ENCODE measurements around the gene SLC4A5. TPM values are rescaled to one million over a fixed set of nuclear protein-coding genes. Genes with fewer than 3 reads are reported as not detected.

Gene SLC4A5
- total RNA-seq, 2 donors from 2014 or later, result 0.45 to 2.8 TPM

DNA sequence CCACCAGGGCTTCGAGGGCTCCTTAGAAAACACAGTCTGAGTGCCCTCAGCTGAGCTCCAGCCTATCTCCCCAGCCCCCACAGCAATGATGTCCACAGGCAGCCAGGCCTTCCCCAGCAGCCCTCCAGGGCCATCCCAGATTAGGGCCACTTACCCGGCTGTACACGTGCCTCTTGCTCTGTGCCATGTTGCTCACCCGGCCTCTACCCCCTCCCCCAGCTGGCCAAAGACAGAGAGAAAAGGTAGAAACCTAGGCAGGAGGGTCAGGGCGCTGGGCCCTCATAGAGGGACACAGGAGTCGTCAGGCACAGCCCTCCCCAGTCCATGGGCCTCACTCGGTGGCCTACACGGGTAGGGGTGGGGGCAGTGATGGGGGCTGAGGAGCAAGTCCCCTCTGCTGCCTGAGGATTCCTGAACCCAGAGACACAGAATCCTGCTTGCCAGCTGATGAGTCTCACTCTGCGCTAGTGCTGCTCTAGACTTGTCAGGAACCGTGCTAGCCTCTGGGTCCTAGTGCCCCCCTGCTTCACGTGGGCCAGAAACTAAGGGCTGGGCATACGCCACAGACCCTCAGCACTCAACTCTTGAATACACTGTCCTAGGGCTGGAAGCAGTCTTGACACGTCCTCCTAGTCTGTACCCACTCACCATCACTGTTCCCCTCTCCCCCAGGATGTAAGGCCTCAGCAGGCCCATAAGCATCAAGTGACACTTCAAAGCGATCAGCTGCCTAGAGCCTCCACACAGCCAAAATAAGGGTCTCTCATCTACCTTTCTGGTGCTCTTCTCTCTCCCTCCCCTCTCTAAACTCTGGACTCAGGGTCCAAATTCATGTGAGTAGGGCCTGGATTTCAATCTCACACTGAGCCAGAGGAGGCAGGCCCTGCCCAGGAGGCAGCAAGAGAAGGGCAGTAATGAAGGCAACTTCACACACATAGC lies 36.9 kb upstream of the SLC4A5 start, which contains the start of gene DCTN1:
Gene DCTN1, minus strand, starts transcription at position 461 of the 939 bp plus-strand sequence. Its CDS starts 274 bp downstream, at position 187.
- DNase-seq, result peak; percentile 57
- TF ChIP-seq, protein P1, sequence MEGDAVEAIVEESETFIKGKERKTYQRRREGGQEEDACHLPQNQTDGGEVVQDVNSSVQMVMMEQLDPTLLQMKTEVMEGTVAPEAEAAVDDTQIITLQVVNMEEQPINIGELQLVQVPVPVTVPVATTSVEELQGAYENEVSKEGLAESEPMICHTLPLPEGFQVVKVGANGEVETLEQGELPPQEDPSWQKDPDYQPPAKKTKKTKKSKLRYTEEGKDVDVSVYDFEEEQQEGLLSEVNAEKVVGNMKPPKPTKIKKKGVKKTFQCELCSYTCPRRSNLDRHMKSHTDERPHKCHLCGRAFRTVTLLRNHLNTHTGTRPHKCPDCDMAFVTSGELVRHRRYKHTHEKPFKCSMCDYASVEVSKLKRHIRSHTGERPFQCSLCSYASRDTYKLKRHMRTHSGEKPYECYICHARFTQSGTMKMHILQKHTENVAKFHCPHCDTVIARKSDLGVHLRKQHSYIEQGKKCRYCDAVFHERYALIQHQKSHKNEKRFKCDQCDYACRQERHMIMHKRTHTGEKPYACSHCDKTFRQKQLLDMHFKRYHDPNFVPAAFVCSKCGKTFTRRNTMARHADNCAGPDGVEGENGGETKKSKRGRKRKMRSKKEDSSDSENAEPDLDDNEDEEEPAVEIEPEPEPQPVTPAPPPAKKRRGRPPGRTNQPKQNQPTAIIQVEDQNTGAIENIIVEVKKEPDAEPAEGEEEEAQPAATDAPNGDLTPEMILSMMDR (IDR thresholded peaks at IDR 0.05), result no peak
- no peaks in the 10 kb centered on the region for H3K36me3 ChIP-seq
- no peaks in the 10 kb centered on the region for H3K27me3 ChIP-seq
- H3K9me3 ChIP-seq, result no peaks in the 10 kb centered on the region
- no peaks in the 10 kb centered on the region for H3K4me1 ChIP-seq
- no peak within 1 kb of the TSS for H3K27ac ChIP-seq
- intact Hi-C loops (cut with DNase I), result no loop called here
- H3K4me3 ChIP-seq, result peak within 1 kb of the TSS; percentile 17
- H3K9ac ChIP-seq (ENCODE audit: low read depth in 2 of 2, low read length in 2 of 2), result peak within 1 kb of the TSS in 1 of 2 donors; percentile 68

DNA sequence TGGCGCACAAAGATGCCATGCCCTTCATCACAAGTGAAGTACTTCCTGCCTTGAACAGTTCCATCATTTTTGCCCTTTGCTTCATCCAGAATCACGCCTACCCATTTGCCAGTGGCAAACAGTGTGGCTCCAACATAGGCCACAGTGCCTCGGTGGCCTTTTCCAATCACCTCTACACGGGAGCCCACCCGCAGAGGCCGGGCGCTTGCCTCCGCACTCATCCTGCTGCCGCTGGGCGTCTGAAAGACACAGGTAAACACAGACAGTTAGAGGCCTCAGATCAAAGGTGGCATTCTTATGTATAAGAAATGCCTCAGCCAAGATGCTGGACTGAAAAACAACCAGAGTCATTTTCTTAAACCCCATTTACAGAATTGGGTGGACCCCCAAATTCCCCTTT lies 34.8 kb upstream of the SLC4A5 start:
- Histone ChIP-seq H3K27ac (no peak overlapping the region), H3K27me3 (no peaks in the 10 kb centered on the region), H3K36me3 (no peaks in the 10 kb centered on the region), H3K9ac (ENCODE audit: low read depth in 2 of 2, low read length in 2 of 2) (no peak overlapping the region), H3K4me1 (no peaks in the 10 kb centered on the region), H3K9me3 (no peaks in the 10 kb centered on the region), H3K4me3 (no peak overlapping the region)
- intact Hi-C loops (cut with DNase I), result no loop called here
- TF ChIP-seq, protein P1 (IDR thresholded peaks at IDR 0.05), result no peak
- DNase-seq, result no peak

GRCh38 chr2:74375838-74376237 lies 32.6 kb upstream of the SLC4A5 start:
- H3K36me3 ChIP-seq, result no peaks in the 10 kb centered on the region
- H3K9ac ChIP-seq (ENCODE audit: low read depth in 2 of 2, low read length in 2 of 2), result no peak overlapping the region
- H3K9me3 ChIP-seq, result no peaks in the 10 kb centered on the region
- DNase-seq, result no peak
- H3K4me3 ChIP-seq, result no peak overlapping the region
- intact Hi-C loops (cut with DNase I), result no loop called here
- TF ChIP-seq, protein P1 (IDR thresholded peaks at IDR 0.05), result no peak
- H3K27ac ChIP-seq, result no peak overlapping the region
- no peaks in the 10 kb centered on the region for H3K27me3 ChIP-seq
- no peaks in the 10 kb centered on the region for H3K4me1 ChIP-seq

GRCh38 chr2:74374509-74375205 lies 31.4 kb upstream of the SLC4A5 start:
- peak; percentile 57 for DNase-seq
- Histone ChIP-seq H3K4me1 (no peaks in the 10 kb centered on the region), H3K9ac (ENCODE audit: low read depth in 2 of 2, low read length in 2 of 2) (no peak overlapping the region), H3K36me3 (peaks cover 8% of the 10 kb centered on the region), H3K4me3 (no peak overlapping the region), H3K27ac (no peak overlapping the region), H3K27me3 (no peaks in the 10 kb centered on the region), H3K9me3 (no peaks in the 10 kb centered on the region)
- TF ChIP-seq, protein P1 (IDR thresholded peaks at IDR 0.05), result no peak
- intact Hi-C loops (cut with DNase I), result no loop called here

DNA sequence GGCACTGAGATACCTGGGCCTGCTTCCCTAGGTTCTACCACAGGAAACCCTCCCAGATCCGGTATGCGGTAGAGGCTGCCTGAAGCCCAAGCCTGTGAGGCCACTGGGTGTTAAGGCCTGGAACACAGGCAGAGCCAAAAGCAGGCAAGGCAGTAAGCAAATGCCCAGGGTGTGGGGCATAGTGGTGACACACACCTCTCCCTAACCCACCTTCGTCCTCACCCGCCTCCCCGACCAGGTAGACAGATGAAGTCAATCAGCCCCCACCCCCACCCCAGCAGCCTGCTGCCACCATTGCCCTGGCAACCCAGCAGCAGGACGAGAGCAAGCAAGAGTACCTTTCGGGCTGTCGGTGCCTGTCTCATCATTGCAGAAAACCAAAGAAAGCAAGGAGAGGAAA lies 30.8 kb upstream of the SLC4A5 start:
- peaks cover 12% of the 10 kb centered on the region for H3K36me3 ChIP-seq
- no peak overlapping the region for H3K4me3 ChIP-seq
- TF ChIP-seq, protein P1 (IDR thresholded peaks at IDR 0.05), result no peak
- intact Hi-C loops (cut with DNase I), result no loop called here
- DNase-seq, result no peak
- no peaks in the 10 kb centered on the region for H3K9me3 ChIP-seq
- H3K27ac ChIP-seq, result peak overlapping the region; percentile 21
- no peaks in the 10 kb centered on the region for H3K27me3 ChIP-seq
- no peaks in the 10 kb centered on the region for H3K4me1 ChIP-seq
- H3K9ac ChIP-seq (ENCODE audit: low read depth in 2 of 2, low read length in 2 of 2), result no peak overlapping the region

All from colonic mucosa (tissue), 4 donors.